ENCODE measurements around the gene RFNG.

The RFNG gene

GRCh38 chr17:82025401-82026107, 26.1 kb downstream of the RFNG start:
- DNase-seq (ENCODE audit: low spot score), result no peak

GRCh38 chr17:82024859-82025258, 26.8 kb downstream of the RFNG start:
- no peak for DNase-seq (ENCODE audit: low spot score)

GRCh38 chr17:82023447-82024241, 28.0 kb downstream of the RFNG start:
- DNase-seq (ENCODE audit: low spot score), result peak; percentile 43

- DNase-seq (ENCODE audit: low spot score), result peak; percentile 100
These were observed 28.6 kb downstream of the RFNG start, which contains the start of gene LRRC45 for GRCh38 chr17:82022981-82023446. TSS of gene LRRC45 (plus strand) at chr17:82023305. CDS start at chr17:82023644, 339 bp downstream.

- no peak for DNase-seq (ENCODE audit: low spot score)
These were observed 29.2 kb downstream of the RFNG start, which contains the start of gene CENPX for GRCh38 chr17:82022310-82022980. TSS of gene CENPX (minus strand) at chr17:82022878. CDS start at chr17:82022861, 17 bp downstream.

- DNase-seq (ENCODE audit: low spot score), result no peak
These were observed 29.7 kb downstream of the RFNG start for GRCh38 chr17:82021900-82022309.

- peak; percentile 82 for DNase-seq (ENCODE audit: low spot score)
These were observed 30.3 kb downstream of the RFNG start for GRCh38 chr17:82021107-82021899.

- no peak for DNase-seq (ENCODE audit: low spot score)
These were observed 31.0 kb downstream of the RFNG start for GRCh38 chr17:82020572-82021106.

GRCh38 chr17:82019690-82020571, 31.7 kb downstream of the RFNG start:
- peak; percentile 74 for DNase-seq (ENCODE audit: low spot score)

GRCh38 chr17:82018989-82019689, 32.5 kb downstream of the RFNG start:
- no peak for DNase-seq (ENCODE audit: low spot score)

GRCh38 chr17:82018152-82018988, 33.2 kb downstream of the RFNG start:
- DNase-seq (ENCODE audit: low spot score), result no peak

GRCh38 chr17:82017612-82018151, 33.9 kb downstream of the RFNG start:
- DNase-seq (ENCODE audit: low spot score), result no peak

- no peak for DNase-seq (ENCODE audit: low spot score)
These were observed 34.6 kb downstream of the RFNG start for GRCh38 chr17:82016875-82017459.

GRCh38 chr17:82016061-82016874, 35.3 kb downstream of the RFNG start:
- no peak for DNase-seq (ENCODE audit: low spot score)

- no peak for DNase-seq (ENCODE audit: low spot score)
These were observed 36.2 kb downstream of the RFNG start for GRCh38 chr17:82015311-82015971.

GRCh38 chr17:82014971-82015310, 36.7 kb downstream of the RFNG start:
- no peak for DNase-seq (ENCODE audit: low spot score)

GRCh38 chr17:82014432-82014831, 37.2 kb downstream of the RFNG start:
- no peak for DNase-seq (ENCODE audit: low spot score)
